A204.1 (cell line): ENCODE measurements around the gene PPP1R16B.

Experiments used
- FAIRE-seq: peaks from 2 replicates; lab custom pipeline; 2012; peaks lifted over from hg19 to GRCh38; lab: Jason Lieb, UNC

PPP1R16B gene

DNA sequence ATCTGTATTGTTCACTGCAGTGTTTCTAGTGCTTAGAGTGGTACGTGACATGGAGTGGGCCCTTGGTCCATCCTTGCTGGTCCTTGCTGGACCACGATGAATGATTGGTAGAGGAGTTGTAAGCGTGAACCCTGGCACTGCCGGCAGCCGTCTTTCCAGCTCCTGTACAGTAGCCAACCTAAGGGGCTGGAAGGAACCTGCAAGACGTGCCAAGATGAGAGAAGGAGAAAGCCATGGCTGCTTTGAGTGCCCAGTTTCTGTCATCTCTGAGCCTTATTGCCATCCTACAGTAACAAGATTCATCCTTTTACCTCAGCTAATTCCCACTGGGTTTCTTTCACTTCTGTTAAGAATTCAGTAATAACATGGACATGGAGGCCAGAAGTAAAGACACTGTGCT is 162.6 kb downstream of the PPP1R16B start:
- FAIRE-seq = no peak

DNA sequence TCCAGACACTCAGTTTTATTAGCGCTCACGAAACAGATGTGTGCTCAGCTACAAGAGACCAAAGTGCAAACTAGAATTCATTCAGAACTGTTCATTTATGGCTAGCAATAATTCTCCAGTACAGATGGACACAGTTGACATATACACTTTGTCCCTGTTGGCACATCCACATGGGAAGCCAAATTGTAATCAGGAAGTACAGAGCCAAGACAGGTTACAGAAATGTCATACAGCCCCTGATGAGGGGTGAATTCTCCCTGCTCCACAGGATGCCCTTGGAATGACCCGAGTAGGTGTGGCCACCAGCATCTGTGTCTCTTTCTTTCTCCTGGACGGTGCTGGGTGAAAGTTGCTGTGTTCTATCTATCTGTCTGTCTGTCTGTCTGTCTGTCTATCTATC is 164.2 kb downstream of the PPP1R16B start:
- FAIRE-seq = no peak

DNA sequence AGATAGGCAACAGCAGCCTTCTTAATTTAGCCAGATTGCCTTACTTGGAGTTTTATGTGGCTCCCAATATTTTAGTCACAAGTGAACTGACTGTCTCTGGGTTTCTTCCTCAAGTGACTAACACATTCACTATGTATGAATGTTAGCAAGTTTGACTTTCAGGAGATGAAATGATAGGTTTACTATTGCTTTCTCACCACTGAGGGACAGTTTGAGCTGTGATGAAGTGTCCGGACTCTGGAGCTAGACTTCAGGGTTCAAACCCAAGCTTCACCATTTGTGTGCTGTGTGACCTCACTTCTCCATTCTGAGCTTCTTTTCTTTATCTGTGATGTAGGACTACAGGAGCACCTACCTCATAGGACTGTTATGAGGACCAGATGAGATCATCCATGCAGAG is 164.8 kb downstream of the PPP1R16B start:
- FAIRE-seq = no peak
